Kidney tubule cell (primary cell): Measurements from ENCODE around the gene WFIKKN1.

Source experiments
- DNase-seq: peaks from one replicate; pipeline ENCODE4 v3.0.0-alpha.2; 2018; ENCODE audit warnings: low spot score

Gene WFIKKN1

GRCh38 chr16:657487-657886, 26.7 kb downstream of the WFIKKN1 start:
- no peak for DNase-seq

- no peak for DNase-seq
These were observed 28.1 kb downstream of the WFIKKN1 start for GRCh38 chr16:658679-659571.

- DNase-seq = no peak
These were observed 28.8 kb downstream of the WFIKKN1 start for GRCh38 chr16:659618-660017.

- DNase-seq = no peak
These were observed 29.3 kb downstream of the WFIKKN1 start for GRCh38 chr16:660132-660458.

GRCh38 chr16:660459-661183, 29.8 kb downstream of the WFIKKN1 start:
- DNase-seq = peak; percentile 90

GRCh38 chr16:661184-661821, 30.5 kb downstream of the WFIKKN1 start:
- no peak for DNase-seq

- DNase-seq = no peak
These were observed 31.3 kb downstream of the WFIKKN1 start for GRCh38 chr16:662095-662494.

GRCh38 chr16:662597-662996, 31.8 kb downstream of the WFIKKN1 start:
- DNase-seq = no peak

- no peak for DNase-seq
These were observed 35.8 kb downstream of the WFIKKN1 start for GRCh38 chr16:666572-666971.

GRCh38 chr16:667113-667779, 36.5 kb downstream of the WFIKKN1 start:
- DNase-seq = no peak

- peak; percentile 93 for DNase-seq
These were observed 37.2 kb downstream of the WFIKKN1 start, which contains the start of gene RHOT2 for GRCh38 chr16:667780-668518. RHOT2 (plus strand) TSS chr16:668132; CDS start chr16:668200, 68 bp downstream.

GRCh38 chr16:668519-669171, 37.9 kb downstream of the WFIKKN1 start:
- DNase-seq = no peak

- DNase-seq = no peak
These were observed 38.9 kb downstream of the WFIKKN1 start for GRCh38 chr16:669666-670065.

GRCh38 chr16:670485-671352, 39.9 kb downstream of the WFIKKN1 start:
- no peak for DNase-seq

- DNase-seq = no peak
These were observed 40.8 kb downstream of the WFIKKN1 start for GRCh38 chr16:671353-672131.

- no peak for DNase-seq
These were observed 41.6 kb downstream of the WFIKKN1 start for GRCh38 chr16:672371-672770.

- no peak for DNase-seq
These were observed 42.1 kb downstream of the WFIKKN1 start for GRCh38 chr16:672851-673250.

GRCh38 chr16:673399-673991, 42.7 kb downstream of the WFIKKN1 start:
- DNase-seq = no peak
